DMS 273 (cell line): Measurements from ENCODE around the gene LRRC7.

Source experiments
- DNase-seq: peaks from one replicate; lab custom pipeline; 2025; ENCODE audit not compliant: unreplicated experiment; lab: John Stamatoyannopoulos, UW

LRRC7 gene

DNA sequence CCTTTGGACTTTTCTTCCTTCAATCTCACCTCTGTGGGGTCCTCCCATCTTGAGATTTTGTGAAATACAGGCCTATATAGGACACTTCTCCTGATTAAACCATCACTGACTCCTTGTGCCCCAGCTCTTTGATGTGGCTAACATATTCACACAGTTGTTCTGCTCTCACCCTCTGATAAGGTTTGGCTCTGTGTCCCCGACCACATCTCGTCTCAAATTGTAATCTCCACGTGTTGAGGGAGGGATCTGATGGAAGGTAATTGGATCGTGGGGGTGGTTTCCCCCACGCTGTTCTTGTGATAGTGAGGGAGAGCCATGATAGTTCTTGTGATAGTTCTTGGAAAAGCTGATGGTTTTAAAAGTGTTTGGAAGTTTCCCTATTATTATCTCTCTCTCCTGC is 19.7 kb downstream of the LRRC7 start:
- DNase-seq, result no peak

DNA sequence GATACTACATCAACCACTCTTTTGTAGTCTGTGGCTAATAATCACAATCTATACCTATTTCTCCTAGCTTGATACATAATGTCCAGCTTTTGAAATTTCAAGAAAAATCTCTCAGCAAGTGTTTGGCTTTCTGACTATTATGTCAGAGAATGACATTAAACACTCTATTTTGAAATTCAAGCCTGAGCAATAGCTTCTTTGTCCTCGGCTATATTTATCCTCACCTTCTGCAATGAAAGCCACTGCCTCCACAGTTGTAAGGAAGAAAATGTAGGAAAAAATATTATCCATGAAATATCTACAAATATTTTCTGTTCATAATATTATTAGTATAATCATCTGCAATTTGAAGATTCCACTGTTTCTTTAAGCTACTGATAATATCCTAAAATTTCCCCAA is 22.1 kb downstream of the LRRC7 start:
- DNase-seq, result no peak

DNA sequence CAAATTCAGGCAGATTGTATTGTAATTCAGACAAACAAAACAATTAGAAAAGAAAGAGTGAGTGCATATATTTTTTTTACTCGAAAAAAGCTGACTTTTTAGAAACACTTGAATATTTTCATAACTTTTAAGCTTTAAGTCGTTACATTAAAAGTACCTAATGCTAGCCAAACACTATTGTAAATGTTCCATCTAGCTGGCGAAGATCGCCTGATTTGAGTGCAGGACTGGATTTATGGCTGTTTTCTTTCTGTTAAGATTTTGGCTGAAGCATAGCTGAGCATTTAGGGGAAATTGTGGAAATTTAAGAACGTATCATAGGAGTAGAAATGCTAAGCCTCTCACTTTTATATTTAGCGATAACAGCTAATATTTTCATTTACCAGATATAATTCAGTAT is 24.6 kb downstream of the LRRC7 start:
- no peak for DNase-seq

DNA sequence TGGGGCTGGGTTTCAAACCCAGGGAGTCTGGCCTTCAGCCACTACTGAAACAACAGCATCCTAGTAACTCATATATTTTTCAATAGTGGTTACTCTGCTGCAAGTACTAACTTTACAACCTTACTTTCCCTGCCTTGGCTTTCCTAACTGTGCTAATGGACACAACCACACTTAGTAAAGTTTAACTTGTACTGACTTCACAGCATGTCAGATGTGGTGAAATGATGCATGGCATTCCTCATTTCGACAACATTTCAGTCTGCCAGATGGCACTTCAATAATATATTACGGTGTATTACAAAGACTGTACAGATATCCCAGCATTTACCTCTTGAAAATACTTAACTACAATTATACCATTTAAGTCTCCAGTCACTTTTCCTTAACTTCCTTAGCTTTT is 27.8 kb downstream of the LRRC7 start:
- peak; percentile 36 for DNase-seq

DNA sequence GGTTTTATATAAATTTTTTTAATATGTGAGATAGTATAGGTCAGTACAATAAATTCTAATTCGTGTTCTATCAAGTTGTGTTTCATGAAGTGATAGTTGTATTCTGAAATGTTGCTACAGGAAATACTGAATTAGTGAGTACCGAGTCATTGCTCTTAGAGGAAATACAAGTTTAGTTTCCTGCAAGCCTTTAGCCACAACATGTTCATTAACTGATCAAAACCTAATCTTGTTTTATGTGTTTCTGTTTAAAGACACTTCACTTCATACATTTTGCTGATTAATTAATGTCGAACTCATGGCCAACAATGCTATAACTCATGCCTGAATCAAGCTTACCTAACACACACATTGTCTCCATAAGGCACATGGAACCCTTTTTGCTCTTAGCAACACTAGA is 43.6 kb downstream of the LRRC7 start:
- no peak for DNase-seq

DNA sequence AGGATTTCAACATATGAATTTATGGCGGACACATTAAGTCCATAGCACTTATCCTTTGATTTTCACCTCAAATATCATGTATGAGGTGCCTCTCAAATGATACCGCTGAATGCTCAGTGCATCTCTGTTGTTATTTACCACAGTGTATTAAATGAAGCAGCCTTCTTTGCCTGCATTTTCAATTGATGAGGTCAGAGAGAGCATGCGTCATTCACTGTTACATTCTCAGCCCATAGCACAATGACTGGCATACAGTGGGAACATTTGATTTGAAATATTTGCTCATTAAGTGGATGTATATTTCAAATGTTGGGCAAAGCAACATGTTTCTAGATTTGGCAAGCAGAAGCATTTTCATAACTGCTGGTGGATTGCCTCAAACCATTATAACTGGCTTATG is 45.7 kb downstream of the LRRC7 start:
- DNase-seq, result no peak

DNA sequence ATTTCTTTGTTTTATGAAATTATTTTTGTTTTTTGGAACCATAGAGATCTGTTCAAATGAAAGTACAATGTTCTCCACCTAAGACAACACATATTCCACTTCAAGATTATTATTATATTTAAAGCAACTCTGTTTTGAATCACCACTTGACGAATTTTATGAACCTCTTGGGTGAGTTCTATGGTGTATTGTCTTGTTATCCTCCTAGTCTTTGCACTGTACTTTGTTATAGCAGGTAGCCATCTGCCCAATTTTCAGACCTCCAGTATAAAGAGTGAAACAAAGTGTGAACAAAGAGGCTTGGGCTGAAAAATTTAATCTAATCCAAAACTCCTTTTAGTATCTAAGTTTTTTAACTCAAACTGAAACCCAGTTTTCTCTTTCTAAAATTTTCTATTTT is 71.0 kb downstream of the LRRC7 start:
- no peak for DNase-seq

DNA sequence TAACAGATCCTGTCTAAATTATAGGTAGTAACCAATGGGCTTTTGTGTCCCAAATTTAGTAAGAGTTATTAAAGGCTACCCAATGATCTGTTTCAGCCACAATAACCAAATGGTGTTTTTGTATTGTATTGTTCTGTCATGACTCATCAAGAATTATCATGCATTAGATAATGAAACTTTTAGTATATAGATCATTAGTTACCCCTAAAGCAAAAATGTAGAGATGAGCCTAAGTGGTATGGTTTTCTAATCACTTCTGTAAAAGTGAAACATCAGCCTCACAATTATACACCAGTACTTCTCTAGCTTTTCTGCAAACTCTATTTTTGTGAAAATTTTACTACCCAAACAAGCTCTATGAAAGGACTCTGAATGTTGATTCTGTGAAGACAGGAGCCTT is 71.4 kb downstream of the LRRC7 start:
- DNase-seq, result no peak

DNA sequence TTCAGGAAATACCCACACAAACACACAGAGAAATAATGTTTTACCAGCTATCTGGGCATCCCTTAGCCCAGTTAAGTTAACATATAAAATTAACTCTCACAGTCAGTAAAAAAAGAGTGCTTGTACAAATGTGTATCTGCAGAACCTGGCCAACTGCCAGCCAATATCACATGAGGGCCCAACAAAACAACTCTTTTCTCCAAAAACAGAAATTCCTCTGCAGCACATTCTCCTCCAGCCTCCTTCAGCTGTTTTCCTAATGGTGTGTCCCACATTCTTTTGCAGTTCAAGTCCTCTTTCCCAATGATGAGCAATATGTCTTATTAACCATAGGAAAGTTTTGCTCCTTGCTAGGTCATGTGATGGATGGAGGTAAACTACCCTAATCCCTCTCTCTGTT is 75.5 kb downstream of the LRRC7 start:
- DNase-seq, result no peak

DNA sequence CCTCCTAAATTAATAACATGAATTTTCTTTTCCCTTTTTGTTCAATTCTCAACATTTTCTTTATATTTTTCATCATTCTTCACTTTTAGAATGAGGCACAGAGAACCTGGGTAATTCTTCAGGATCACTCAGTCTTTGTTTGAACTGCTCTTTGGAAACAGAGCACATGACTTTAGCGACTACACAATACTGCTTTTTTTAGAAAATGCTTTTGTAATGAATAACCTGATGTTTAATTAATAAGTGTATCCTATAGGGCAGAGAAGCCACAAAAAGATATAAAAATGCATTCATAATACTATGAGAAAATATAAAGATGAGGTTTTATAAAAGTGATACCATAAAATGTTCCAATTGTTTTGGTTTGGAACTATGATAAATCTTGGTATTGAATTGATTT is 77.8 kb downstream of the LRRC7 start:
- no peak for DNase-seq

DNA sequence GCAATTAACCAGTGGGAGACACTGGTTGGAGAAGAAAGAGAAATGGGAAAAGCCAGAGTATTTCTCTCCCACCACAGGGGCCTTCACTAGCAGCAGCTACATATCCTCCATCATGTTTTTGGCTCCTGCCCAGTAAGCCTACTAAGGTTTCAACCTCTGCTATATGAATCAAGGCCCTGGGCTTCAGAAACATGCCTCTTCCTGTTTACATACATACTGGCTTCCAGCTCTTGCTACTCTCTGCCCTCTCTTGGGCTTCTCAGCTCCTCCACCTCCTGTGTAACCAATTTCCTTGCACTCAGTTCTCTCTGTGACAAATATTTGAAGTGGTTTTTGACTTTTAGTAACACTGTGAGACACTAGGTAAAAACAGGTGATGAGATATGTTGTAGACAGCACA is 80.8 kb downstream of the LRRC7 start:
- DNase-seq, result peak; percentile 72

DNA sequence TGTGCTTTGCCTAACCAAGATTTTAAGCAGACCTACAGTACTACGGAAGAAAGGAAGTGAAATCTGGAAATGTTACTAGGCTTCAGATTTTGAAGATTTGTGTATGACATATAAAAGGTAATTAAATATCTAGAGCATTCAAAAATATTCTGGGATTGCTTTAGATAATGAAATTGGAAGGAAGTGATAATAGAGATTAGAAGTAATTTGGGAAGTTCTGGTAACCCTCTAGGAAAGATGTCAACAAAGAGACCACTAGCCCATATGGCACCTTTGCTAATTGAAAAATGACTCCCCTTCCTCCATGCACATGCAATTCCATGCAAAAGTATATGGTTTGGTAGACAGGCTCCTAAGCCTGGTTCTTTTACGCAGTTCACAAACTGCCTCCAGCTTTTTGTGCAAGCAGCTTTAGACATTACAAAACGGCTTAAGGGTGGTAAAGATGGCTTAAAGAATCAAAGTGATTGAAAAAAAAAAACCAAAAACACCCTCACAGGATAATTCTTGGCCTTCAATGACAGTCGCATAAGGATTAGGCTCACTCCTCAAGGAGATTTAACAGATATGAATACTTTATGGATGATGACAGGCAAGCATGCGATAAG is 81.8 kb downstream of the LRRC7 start:
- no peak for DNase-seq

DNA sequence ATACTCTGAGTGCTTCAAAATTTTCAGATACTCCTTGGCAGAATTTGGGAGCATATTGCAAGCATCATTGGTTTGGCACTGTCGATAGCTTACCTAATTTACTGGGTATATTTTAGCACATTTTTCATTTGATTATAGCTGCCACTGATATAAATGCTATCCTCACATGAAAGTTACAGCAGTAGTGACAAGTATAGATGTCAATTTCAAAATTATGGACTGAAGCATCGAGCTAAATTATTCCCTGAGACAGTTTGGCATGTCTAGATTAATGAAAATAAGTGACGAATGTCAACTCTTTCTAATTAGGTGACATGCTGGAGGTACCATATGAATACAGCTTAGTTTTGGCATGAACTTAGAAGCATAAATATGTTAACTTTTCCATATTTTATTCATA is 83.1 kb downstream of the LRRC7 start:
- DNase-seq, result no peak

DNA sequence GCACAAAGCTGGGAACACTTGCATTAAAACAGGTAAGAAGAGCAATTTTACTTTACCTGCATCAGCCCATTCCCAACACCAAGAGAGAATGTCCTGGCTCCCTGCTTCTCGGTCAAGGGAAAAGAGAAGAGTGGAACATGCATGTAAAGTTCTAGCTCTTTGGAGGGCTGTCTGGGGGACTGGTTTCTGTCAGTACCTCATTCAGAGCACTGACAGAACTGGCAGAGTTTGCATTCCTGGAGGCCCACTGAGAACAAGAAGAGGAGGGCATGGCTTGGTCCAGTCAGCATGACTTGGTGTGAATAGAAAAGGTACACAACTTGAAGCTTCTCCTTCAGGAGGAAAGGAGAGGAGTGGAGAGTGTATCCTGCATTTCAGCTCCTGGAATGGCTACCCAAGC is 83.9 kb downstream of the LRRC7 start:
- no peak for DNase-seq

DNA sequence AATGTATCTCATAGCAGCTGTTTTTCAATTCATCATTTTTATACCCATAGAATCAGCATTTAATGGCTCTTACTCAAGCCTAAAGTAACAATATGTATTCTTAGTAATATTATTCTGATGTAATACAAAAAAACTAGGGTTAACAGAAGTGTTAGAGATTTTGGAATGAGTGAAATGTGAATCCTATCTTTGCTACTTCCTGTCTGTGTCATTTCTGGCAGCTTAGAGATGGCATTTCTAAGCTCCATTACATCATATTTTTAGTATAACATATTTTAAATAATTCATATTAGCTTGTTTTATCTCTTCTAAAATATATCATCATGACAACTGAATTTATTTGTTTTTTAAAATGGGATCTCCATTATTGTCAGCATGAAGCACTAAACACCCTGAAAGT is 90.2 kb downstream of the LRRC7 start:
- no peak for DNase-seq

DNA sequence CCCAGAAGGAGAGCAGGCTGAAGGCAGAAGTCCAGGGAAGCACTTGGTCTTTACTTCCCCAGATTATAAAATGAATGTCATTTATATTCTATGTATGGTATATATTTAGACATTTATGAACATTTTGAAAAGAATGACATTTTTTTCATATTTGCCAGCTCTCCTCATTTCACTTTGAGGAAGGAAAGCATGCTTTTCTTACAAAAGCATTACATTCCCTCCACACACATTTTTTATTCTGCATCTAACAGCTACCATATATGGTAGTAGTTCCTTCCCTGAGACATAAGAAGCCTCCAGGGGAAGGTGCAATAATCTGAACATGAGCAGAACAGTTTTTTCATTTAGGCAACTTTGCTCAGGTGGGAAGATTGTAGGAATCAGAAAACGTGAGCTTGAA is 94.0 kb downstream of the LRRC7 start:
- no peak for DNase-seq

DNA sequence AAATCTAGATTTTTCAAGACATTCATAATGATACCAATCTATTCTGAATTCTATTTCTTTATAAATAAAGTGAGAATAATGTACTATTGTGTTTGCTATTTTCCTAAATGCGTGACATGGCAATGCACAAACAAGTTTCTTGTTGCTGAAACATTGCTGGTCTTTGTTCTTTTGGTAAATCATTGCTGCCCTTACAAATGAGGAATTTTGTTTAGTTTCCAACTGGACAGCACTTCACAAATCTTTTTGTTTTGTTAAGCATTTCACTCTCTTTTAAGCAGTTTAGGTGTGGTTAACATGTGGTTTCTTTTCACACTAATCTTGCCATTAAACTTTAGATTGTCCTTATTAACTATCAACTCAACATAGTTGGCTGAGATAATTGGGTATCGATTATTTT is 94.6 kb downstream of the LRRC7 start:
- DNase-seq, result no peak

DNA sequence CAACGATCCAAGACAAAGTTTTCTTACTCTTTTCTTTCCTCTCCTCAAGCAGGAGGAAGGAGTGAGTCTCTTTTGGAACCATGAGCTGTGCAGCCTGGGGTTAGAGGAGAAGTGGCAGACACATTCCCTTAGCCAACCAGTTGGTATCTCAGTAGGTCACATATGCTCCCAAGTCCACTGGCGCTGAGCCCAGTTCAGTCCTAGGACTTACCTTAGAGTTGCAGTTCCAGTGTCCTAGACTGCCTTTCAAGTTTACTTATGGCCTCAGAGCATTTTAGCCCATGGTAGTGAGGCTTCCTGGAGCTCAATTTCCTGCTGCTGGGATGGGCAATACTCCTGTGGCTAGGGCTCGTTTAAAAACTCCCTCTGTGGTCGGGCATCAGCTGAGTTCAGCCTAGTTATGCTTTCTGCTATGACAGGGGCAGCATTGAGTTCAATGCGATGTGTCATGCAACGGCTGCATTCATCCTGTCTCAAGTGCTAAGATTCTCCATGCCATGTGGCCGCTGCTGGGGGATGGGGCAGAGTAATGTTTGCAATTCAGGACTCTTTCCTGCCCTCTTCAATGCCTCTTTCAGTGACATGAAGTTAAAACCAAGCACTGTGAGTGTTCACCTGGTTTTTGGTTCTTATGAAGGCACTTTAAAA is 103.8 kb downstream of the LRRC7 start:
- peak; percentile 43 for DNase-seq

DNA sequence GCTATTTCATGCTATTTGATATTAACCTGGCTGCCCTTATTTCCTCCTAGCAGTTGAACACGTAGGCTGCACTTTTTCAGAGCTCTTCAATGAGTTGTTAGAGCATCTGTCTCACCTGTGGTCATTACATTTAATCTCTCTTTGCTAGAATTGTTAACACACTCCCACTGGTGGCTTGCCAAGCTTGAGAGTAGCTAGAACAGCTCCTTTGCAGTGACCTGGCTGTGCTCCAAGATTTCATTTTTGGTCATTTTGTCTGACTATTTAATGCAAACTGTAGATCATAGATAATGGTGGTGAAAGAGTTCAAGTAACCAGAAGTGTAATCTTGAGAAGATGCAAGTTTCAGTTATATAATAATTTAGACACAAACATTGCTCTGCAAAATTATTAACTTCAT is 105.6 kb downstream of the LRRC7 start:
- peak; percentile 5 for DNase-seq

DNA sequence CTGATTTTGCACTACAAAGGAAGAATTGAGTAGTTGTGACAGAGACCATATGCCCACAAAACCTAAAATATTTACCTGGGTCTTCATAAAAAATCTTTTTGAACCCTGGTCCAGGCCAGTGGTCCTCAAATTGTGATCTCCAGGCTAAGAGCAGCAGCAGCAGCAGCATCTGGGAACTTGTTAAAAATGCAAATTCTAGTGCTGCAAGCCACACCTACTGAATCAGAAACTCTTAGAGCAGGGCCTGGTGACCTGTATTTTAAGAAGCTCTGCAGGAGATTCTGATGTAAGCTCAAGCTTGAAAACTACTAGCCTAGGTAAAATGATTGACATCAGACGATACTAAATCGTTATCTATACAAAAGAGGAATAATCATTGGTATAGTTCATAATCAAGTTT is 112.2 kb downstream of the LRRC7 start:
- no peak for DNase-seq

DNA sequence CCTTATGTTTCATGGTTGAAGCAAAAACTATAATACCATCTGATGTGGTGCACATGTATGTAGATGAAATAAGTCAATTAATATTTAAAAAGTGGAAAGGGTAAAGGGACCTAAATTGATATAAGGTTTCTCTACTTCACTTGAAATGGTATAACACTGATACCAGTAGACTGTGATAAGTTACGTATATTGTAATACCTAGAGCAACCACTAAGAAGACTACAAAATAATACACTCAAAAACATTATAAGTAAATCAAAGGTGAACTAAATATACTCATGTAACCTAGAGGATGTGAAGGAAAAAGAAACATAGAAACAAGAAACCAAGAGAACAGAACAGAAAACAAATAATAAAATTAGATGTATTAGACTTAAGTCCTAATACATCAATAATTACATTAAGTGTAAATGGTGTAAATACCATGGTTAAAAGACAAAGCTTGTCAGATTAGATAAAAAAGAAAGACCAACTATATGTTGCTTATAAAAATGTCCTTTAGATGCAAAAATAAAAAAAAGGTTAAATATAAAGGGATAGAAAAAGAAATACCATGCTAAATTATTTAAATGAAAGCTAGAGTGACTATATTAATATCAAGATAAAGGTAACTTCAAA is 118.8 kb downstream of the LRRC7 start:
- no peak for DNase-seq

DNA sequence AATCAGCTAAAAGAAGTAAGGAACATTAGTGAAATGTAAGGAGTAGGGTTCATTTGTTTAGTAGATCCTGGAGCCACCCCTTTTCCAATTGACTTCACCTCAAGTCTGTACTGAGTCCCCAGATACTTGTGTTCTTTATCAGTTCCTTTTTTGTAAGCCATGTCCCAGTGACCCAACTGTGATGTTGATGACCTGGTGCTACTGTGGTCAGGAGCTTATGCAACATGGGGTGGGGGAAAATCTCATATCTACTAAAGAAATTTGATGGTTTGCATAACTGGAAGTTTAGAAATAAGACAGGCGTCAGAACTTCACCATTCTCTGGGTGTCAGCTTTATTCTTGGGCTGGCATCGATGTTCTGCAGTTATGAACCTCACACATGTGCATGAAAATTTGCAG is 120.5 kb downstream of the LRRC7 start:
- DNase-seq, result no peak

DNA sequence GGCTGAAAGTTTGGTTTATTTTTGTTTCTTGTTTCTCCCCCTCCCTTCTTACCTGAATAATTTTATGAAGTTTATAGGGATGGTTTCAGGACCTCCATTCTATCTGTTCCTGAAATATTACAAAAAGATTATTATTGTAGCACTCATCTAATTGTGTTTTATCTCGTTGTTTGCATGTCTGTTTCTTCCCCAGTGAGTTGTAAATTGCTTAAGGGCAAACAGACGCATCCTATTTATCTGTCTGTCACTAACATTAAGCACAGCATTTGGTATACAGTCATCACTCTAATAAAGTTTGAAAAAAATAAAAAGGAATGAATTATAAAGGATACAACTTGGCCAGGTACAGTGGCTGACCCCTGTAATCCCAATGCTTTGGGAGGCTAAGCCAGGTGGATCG is 123.5 kb downstream of the LRRC7 start:
- no peak for DNase-seq
